ENCODE data around the gene LSAMP.
"Not testable (repeated sequence)": the region's sequence is repeated elsewhere in the genome, so short reads cannot be mapped to it uniquely, and the experiment has no call there.

LSAMP gene

DNA sequence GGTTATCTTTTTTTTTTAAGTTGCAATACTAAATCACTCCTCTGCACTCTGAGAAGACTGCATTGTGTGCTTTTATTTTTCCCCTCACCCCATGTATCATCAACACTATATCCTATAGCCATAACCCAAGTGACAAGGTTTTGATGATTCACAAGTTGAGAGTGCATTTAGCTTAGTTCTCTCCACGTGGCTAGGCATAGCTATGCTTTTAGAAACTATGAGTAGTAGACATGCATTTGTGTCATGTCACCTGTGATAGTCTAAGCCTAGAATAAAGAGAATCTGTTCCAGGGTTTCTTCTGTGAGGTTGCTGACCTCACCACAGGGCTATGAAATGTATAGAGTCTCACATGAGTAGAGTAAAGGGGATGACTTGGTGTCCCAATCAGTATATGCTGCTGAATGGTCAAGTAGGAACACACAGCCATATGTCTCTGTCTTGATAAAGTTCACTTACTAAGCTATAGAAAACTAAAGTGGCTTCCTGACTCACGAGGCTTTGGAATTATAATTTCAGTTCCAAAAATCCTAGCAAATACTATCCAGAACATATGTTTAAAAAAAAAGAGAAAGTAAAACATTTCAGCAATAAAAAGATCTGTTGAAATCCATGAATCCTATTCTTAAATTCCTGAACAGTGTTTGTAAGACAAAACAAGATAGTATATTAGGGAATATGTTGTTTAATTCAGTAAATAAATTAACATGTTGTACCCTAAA is 206.3 kb downstream of the LSAMP start:
- Mint-ChIP-seq H3K9me3 (peaks cover 3% of the 10 kb centered on the region), H3K4me1 (ENCODE audit: low read depth) (no peaks in the 10 kb centered on the region), H3K4me3 (no peak overlapping the region), H3K36me3 (ENCODE audit: low read depth) (no peaks in the 10 kb centered on the region), H3K27ac (no peak overlapping the region), H3K27me3 (no peaks in the 10 kb centered on the region)
- no peak for DNase-seq

DNA sequence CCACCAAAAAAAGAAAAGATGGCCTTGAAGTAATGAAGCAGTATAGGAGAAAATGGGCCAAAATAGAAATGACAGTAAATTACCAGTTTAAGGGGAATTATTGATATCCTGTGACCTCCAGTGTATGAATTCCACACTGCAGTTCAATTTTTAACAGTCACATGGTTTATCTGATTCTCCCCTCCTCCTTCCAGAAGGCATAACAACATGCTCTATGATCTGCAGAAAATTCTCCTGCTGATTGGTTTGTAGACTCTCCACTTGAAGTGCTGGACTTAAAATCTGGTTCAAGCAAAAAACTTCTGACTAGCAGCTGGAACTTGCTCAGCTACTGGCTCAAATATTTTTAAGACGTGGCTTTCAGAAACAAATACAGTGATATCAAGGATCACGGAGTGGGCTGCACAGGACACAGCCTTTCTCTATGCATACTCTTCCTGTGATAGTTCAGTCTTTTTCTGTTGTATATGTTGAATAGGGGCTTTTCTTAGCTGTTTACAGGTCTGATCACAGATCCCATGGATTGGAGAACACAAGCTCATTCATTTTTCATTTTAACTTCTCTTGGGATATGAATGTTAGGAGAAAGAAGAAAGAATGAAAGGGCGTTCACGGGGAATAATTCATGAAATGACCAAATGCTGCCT is 211.5 kb downstream of the LSAMP start:
- Mint-ChIP-seq H3K4me1 (ENCODE audit: low read depth) (no peaks in the 10 kb centered on the region), H3K4me3 (no peak overlapping the region), H3K27ac (no peak overlapping the region), H3K36me3 (ENCODE audit: low read depth) (no peaks in the 10 kb centered on the region), H3K9me3 (peaks cover 8% of the 10 kb centered on the region), H3K27me3 (no peaks in the 10 kb centered on the region)
- DNase-seq: no peak

DNA sequence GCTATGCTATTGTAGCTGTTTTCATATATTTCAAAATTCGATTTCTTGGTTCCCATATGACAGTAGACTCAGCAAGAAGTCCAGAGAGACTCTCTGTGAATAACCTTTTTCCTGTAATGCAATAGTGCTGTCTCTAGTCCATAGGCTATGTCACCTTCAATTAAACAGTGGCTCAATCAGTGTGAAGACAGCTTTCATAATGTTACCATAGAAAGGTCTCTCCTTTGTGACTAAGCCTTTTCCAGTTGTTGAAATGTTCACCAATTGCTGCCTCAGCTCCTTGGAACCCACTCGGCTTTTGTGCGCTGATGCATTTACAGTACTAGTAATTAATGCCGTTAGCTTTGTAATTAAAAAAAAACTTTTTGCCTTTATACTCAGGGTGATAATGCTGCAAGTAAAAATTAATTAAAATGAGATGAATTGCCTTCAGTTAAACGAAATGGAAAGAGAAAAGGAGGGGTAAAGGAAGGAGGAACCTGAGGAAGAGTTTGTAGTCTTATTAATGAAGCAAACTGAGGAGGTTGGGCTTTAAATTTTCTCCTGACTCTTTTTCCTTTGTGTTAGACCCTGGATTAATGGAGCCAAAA is 214.8 kb downstream of the LSAMP start:
- no peak overlapping the region for H3K27ac Mint-ChIP-seq
- no peaks in the 10 kb centered on the region for H3K36me3 Mint-ChIP-seq (ENCODE audit: low read depth)
- H3K4me1 Mint-ChIP-seq (ENCODE audit: low read depth): no peaks in the 10 kb centered on the region
- H3K9me3 Mint-ChIP-seq: peaks cover 8% of the 10 kb centered on the region
- no peaks in the 10 kb centered on the region for H3K27me3 Mint-ChIP-seq
- H3K4me3 Mint-ChIP-seq: no peak overlapping the region
- no peak for DNase-seq

DNA sequence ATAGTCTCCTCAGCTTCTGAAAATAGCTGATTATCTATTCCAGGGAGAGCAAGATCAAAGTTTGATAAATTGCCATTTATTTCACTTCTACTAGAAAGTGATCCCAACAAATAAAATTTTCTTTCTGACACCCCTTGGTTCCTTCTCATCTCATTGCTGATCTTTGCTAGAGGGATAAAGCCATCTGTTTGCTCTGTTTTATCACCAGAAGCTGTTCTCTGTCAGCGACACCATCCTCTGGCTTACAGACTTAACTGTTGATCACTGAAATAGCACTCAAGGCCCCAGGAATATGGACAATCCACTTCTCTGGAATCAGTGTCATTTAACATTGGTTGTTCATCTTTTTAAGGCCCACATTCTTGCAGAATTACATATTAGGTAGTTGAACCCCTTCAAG is 219.0 kb downstream of the LSAMP start:
- no peaks in the 10 kb centered on the region for H3K4me1 Mint-ChIP-seq (ENCODE audit: low read depth)
- no peaks in the 10 kb centered on the region for H3K36me3 Mint-ChIP-seq (ENCODE audit: low read depth)
- H3K4me3 Mint-ChIP-seq: no peak overlapping the region
- no peak overlapping the region for H3K27ac Mint-ChIP-seq
- H3K9me3 Mint-ChIP-seq: peaks cover 2% of the 10 kb centered on the region
- DNase-seq: no peak
- no peaks in the 10 kb centered on the region for H3K27me3 Mint-ChIP-seq

DNA sequence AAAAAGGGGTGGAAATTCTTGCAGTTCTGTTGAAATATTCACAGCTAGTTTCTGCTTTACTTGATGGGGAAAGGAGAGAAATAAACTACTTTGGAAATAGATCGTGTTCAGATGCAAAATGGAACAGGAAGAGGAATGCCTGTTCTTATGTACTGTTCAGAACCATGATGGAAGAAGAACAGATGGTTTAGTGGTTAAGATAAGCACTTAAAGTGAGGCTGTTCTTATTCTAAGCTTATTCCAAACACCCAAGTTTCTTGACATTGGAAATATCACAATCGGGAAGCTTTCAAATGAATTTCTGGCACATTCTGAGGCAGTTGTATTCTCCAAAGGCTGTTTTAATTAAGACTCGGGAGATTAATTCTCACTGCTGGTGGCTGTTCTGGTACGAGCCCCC is 228.5 kb downstream of the LSAMP start:
- no peak overlapping the region for H3K27ac Mint-ChIP-seq
- no peaks in the 10 kb centered on the region for H3K27me3 Mint-ChIP-seq
- DNase-seq: no peak
- no peak overlapping the region for H3K4me3 Mint-ChIP-seq
- no peaks in the 10 kb centered on the region for H3K36me3 Mint-ChIP-seq (ENCODE audit: low read depth)
- no peaks in the 10 kb centered on the region for H3K4me1 Mint-ChIP-seq (ENCODE audit: low read depth)
- no peaks in the 10 kb centered on the region for H3K9me3 Mint-ChIP-seq

DNA sequence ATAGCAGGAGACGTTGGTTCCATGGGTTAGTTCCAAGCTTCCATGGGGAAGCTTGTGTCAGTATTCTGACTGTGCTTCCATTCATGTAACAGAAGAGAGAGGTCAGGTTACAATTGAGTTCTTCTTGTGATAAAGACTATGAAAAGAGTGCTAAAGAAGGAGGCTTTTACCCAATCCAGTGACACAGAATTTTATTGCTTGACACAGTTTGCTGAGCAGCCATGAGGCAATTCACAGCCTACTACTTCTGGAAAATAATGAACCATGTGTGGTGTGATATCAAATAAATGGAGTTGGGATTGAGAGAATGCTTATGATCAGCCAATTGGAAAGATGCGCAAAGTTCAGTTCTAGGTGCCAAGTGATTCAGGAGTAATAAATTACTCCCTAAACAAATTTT is 233.4 kb downstream of the LSAMP start:
- H3K4me1 Mint-ChIP-seq (ENCODE audit: low read depth): no peaks in the 10 kb centered on the region
- no peaks in the 10 kb centered on the region for H3K36me3 Mint-ChIP-seq (ENCODE audit: low read depth)

GRCh38 chr3:116208830-116209229 is 236.5 kb downstream of the LSAMP start:
- H3K4me1 Mint-ChIP-seq (ENCODE audit: low read depth): not testable (repeated sequence)

More for the DNA sequence above, 233.4 kb downstream of the LSAMP start:
- Mint-ChIP-seq H3K27me3 (no peaks in the 10 kb centered on the region), H3K9me3 (peaks cover 7% of the 10 kb centered on the region), H3K27ac (no peak overlapping the region), H3K4me3 (no peak overlapping the region)
- DNase-seq: no peak

GRCh38 chr3:116200956-116201690 is 244.2 kb downstream of the LSAMP start:
- Mint-ChIP-seq H3K4me3 (no peak overlapping the region), H3K27me3 (no peaks in the 10 kb centered on the region)
- no peak for DNase-seq

More at GRCh38 chr3:116208830-116209229, 236.5 kb downstream of the LSAMP start:
- not testable (repeated sequence) for H3K27ac Mint-ChIP-seq; DNase-seq; H3K27me3 Mint-ChIP-seq; H3K9me3 Mint-ChIP-seq; H3K4me3 Mint-ChIP-seq; H3K36me3 Mint-ChIP-seq (ENCODE audit: low read depth)

GRCh38 chr3:116199063-116199462 is 246.2 kb downstream of the LSAMP start:
- no peak for DNase-seq
- H3K36me3 Mint-ChIP-seq (ENCODE audit: low read depth): no peaks in the 10 kb centered on the region
- H3K4me3 Mint-ChIP-seq: no peak overlapping the region
- no peak overlapping the region for H3K27ac Mint-ChIP-seq
- H3K4me1 Mint-ChIP-seq (ENCODE audit: low read depth): no peaks in the 10 kb centered on the region
- no peaks in the 10 kb centered on the region for H3K9me3 Mint-ChIP-seq
- H3K27me3 Mint-ChIP-seq: no peaks in the 10 kb centered on the region

More at GRCh38 chr3:116200956-116201690, 244.2 kb downstream of the LSAMP start:
- no peaks in the 10 kb centered on the region for H3K36me3 Mint-ChIP-seq (ENCODE audit: low read depth)
- no peak overlapping the region for H3K27ac Mint-ChIP-seq
- H3K9me3 Mint-ChIP-seq: no peaks in the 10 kb centered on the region
- no peaks in the 10 kb centered on the region for H3K4me1 Mint-ChIP-seq (ENCODE audit: low read depth)

GRCh38 chr3:116198087-116198486 is 247.2 kb downstream of the LSAMP start:
- H3K36me3 Mint-ChIP-seq (ENCODE audit: low read depth): no peaks in the 10 kb centered on the region
- H3K27me3 Mint-ChIP-seq: no peaks in the 10 kb centered on the region
- no peak for DNase-seq
- H3K27ac Mint-ChIP-seq: no peak overlapping the region
- no peaks in the 10 kb centered on the region for H3K9me3 Mint-ChIP-seq
- no peaks in the 10 kb centered on the region for H3K4me1 Mint-ChIP-seq (ENCODE audit: low read depth)
- no peak overlapping the region for H3K4me3 Mint-ChIP-seq

DNA sequence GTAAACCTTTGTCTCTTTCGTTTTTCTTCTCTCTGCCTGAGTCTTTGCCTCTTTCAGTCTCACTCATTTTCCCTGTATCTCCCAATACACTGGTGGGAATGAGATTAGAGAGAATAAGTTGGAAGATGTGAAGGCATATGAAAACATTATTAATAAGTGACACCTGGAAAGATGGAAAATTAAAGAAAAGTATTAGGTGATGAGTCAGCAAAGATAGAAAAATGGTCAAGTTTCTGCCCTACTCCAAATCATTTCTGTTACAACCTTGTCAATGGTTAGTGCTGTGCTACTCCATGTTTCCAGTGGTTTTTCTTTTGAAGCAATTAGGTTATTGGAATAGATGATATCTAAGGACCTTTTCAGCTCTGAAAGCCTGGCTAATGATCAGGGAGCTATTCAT is 252.8 kb downstream of the LSAMP start:
- Mint-ChIP-seq H3K36me3 (ENCODE audit: low read depth) (no peaks in the 10 kb centered on the region), H3K4me1 (ENCODE audit: low read depth) (no peaks in the 10 kb centered on the region), H3K9me3 (no peaks in the 10 kb centered on the region), H3K4me3 (no peak overlapping the region), H3K27me3 (no peaks in the 10 kb centered on the region), H3K27ac (no peak overlapping the region)
- no peak for DNase-seq

DNA sequence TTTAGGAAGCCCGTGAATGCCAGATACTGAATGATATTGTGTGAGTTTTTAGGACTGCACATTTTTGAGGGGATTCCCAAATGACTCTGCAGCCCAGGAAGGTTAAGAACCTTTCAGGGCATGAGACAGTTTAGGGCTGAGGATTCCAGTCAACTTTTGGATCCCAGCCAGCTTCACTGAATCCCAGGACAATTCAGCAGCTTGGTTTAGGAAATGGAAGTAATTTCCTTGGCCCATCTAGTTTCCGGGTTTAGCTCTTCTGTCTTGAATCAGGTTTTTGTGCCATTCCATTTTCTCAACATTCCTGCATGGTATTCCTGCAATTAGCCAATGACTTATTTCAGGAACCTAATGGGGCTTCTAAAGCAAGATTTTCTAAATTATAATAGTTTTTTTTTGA is 253.9 kb downstream of the LSAMP start:
- no peak for DNase-seq
- Mint-ChIP-seq H3K27me3 (no peaks in the 10 kb centered on the region), H3K27ac (no peak overlapping the region), H3K4me1 (ENCODE audit: low read depth) (no peaks in the 10 kb centered on the region), H3K36me3 (ENCODE audit: low read depth) (no peaks in the 10 kb centered on the region), H3K4me3 (no peak overlapping the region), H3K9me3 (no peaks in the 10 kb centered on the region)

GRCh38 chr3:116190095-116190494 is 255.2 kb downstream of the LSAMP start:
- H3K36me3 Mint-ChIP-seq (ENCODE audit: low read depth): no peaks in the 10 kb centered on the region
- no peaks in the 10 kb centered on the region for H3K4me1 Mint-ChIP-seq (ENCODE audit: low read depth)
- H3K27ac Mint-ChIP-seq: no peak overlapping the region
- no peak for DNase-seq
- no peaks in the 10 kb centered on the region for H3K27me3 Mint-ChIP-seq
- H3K4me3 Mint-ChIP-seq: no peak overlapping the region
- no peaks in the 10 kb centered on the region for H3K9me3 Mint-ChIP-seq

GRCh38 chr3:116188231-116188785 is 257.0 kb downstream of the LSAMP start:
- no peak overlapping the region for H3K4me3 Mint-ChIP-seq
- H3K27me3 Mint-ChIP-seq: no peaks in the 10 kb centered on the region
- H3K27ac Mint-ChIP-seq: no peak overlapping the region
- no peak for DNase-seq
- no peaks in the 10 kb centered on the region for H3K9me3 Mint-ChIP-seq
- no peaks in the 10 kb centered on the region for H3K4me1 Mint-ChIP-seq (ENCODE audit: low read depth)
- H3K36me3 Mint-ChIP-seq (ENCODE audit: low read depth): no peaks in the 10 kb centered on the region

All from activated T-cell treated with anti-CD3 and anti-CD28 coated beads, Interleukin-2, amount 50 U/mL, for 24 hours (primary cell).